CD14-positive monocyte (primary cell): ENCODE results near the gene POU2F1. TPM values are rescaled to one million over a fixed set of nuclear protein-coding genes. Genes with fewer than 3 reads are reported as not detected.

ENCODE experiments used
- DNase-seq, 3 donors: peaks; one replicate each; pipeline ENCODE4 v3.0.0-alpha.2; 2011 to 2022
- H2AFZ ChIP-seq: 2 replicates; pipeline ENCODE4 v1.6.0; 2012; ENCODE audit warnings: mild to moderate bottlenecking, low read depth, low read length, inconsistent platforms; ENCODE audit not compliant: insufficient read depth, poor library complexity, severe bottlenecking
- H3K27ac ChIP-seq, 2 donors: 1 replicate in 1 of 2; 2 replicates in 1 of 2; pipeline ENCODE4 v1.5.1; 2012 to 2013; ENCODE audit warnings: low read length in 2 of 2, control low read depth in 1 of 2, inconsistent platforms in 1 of 2, low read depth in 1 of 2, mild to moderate bottlenecking in 1 of 2
- H3K27me3 ChIP-seq, 2 donors: one replicate each; pipeline versions ENCODE4 v1.6.0 to v1.6.1; 2011 to 2013; ENCODE audit warnings: low read length in 2 of 2; ENCODE audit not compliant: control insufficient read depth in 2 of 2, insufficient read depth in 2 of 2
- H3K36me3 ChIP-seq, 2 donors: replicated peaks in 1 of 2; 1 replicate in 1 of 2; 2 replicates in 1 of 2; pipeline versions ENCODE4 v1.5.1 to v1.6.1; 2012 to 2013; ENCODE audit warnings: low read length in 2 of 2, control low read depth in 1 of 2, inconsistent platforms in 1 of 2, mild to moderate bottlenecking in 1 of 2; ENCODE audit not compliant: insufficient read depth in 2 of 2, control insufficient read depth in 1 of 2
- H3K4me1 ChIP-seq, 2 donors: 1 replicate in 1 of 2; 2 replicates in 1 of 2; pipeline versions ENCODE4 v1.5.1 to v1.6.1; 2012 to 2013; ENCODE audit warnings: low read length in 2 of 2, control low read depth in 1 of 2, inconsistent platforms in 1 of 2, mild to moderate bottlenecking in 1 of 2, moderate library complexity in 1 of 2; ENCODE audit not compliant: insufficient read depth in 2 of 2, control insufficient read depth in 1 of 2
- H3K4me2 ChIP-seq: replicated peaks from 2 replicates; pipeline ENCODE3; 2012; ENCODE audit warnings: low read length, moderate library complexity, mild to moderate bottlenecking; ENCODE audit not compliant: poor library complexity, severe bottlenecking; ENCODE audit errors: extremely low read depth
- H3K4me3 ChIP-seq, 3 experiments: fragments of 200-600 bp in 1 of 3; sonication (generic) in 1 of 3; replicated peaks in 1 of 3; 1 replicate in 2 of 3; 2 replicates in 1 of 3; pipeline ENCODE4 v1.5.1; 2011 to 2013; ENCODE audit warnings: low read length in 3 of 3, mild to moderate bottlenecking in 3 of 3, control low read depth in 2 of 3, low read depth in 2 of 3, inconsistent platforms in 1 of 3, moderate library complexity in 1 of 3
- H3K79me2 ChIP-seq: 2 replicates; pipeline ENCODE4 v1.6.0; 2012; ENCODE audit warnings: mild to moderate bottlenecking, control low read depth, inconsistent platforms, low read length, moderate library complexity; ENCODE audit not compliant: insufficient read depth
- H3K9ac ChIP-seq: 2 replicates; pipeline ENCODE4 v1.6.0; 2017; ENCODE audit warnings: low read length, mild to moderate bottlenecking; ENCODE audit not compliant: insufficient read depth, poor library complexity, severe bottlenecking
- H3K9me3 ChIP-seq, 2 donors: replicated peaks in 1 of 2; 1 replicate in 1 of 2; 2 replicates in 1 of 2; pipeline versions ENCODE4 v1.5.1 to v1.6.1; 2012 to 2013; ENCODE audit warnings: low read length in 2 of 2, control low read depth in 1 of 2; ENCODE audit not compliant: control insufficient read depth in 1 of 2, insufficient read depth in 1 of 2
- H4K20me1 ChIP-seq: 2 replicates; pipeline ENCODE4 v1.6.0; 2012; ENCODE audit warnings: mild to moderate bottlenecking, low read length, control low read depth, moderate library complexity; ENCODE audit not compliant: insufficient read depth
- H3K27ac Mint-ChIP-seq, 7 donors: one replicate each; pipeline ENCODE4 v1.8.0; 2020; ENCODE audit warnings: mild to moderate bottlenecking in 7 of 7, mixed read lengths in 7 of 7, moderate library complexity in 6 of 7, inconsistent platforms in 2 of 7
- H3K27me3 Mint-ChIP-seq, 3 donors: one replicate each; pipeline ENCODE4 v1.8.0; 2021 to 2022; ENCODE audit warnings: low read depth in 3 of 3, mild to moderate bottlenecking in 3 of 3, mixed read lengths in 3 of 3, moderate library complexity in 3 of 3, inconsistent platforms in 1 of 3
- H3K36me3 Mint-ChIP-seq, 2 donors: one replicate each; pipeline ENCODE4 v1.8.0; 2020; ENCODE audit warnings: mixed read lengths in 2 of 2, inconsistent platforms in 1 of 2, mild to moderate bottlenecking in 1 of 2
- H3K4me1 Mint-ChIP-seq: one replicate; pipeline ENCODE4 v1.8.0; 2020; ENCODE audit warnings: mild to moderate bottlenecking, mixed read lengths
- H3K4me3 Mint-ChIP-seq, 2 donors: one replicate each; pipeline ENCODE4 v1.8.0; 2020; ENCODE audit warnings: mild to moderate bottlenecking in 2 of 2, mixed read lengths in 2 of 2, moderate library complexity in 1 of 2
- H3K9me3 Mint-ChIP-seq, 7 donors: one replicate each; pipeline ENCODE4 v1.8.0; 2020 to 2022; ENCODE audit warnings: mixed read lengths in 7 of 7, mild to moderate bottlenecking in 6 of 7, moderate library complexity in 6 of 7, inconsistent platforms in 2 of 7
- CTCF ChIP-seq: fragments of 200-600 bp; IDR thresholded peaks from one replicate; pipeline ENCODE4 v1.8.0; 2022; ENCODE audit warnings: antibody characterized with exemption, mild to moderate bottlenecking
- WGBS: methylation state at CpG from one replicate; pipeline ENCODE4 v1.1.5; 2013; ENCODE audit warnings: missing lambda C conversion rate; ENCODE audit not compliant: insufficient coverage; 5-methylcytosine and 5-hydroxymethylcytosine counted together
- intact Hi-C, 2 donors: fragments of 100-400 bp; cut with micrococcal nuclease; formaldehyde crosslinking; loops; one replicate each; pipeline versions ENCODE4 v1.15.0 to v1.15.1; 2023
- polyA plus RNA-seq, 3 donors: library from polyadenylated mRNA; depleted of rRNA in 1 of 3; unstranded in 2 of 3; stranded (reverse) in 1 of 3; fragments of 300-500 nt in 2 of 3; fragments of >200 nt in 1 of 3; fragmentation: Illumina TruSeq in 2 of 3; gene quantifications; 1 replicate in 2 of 3; 2 replicates in 1 of 3; pipeline ENCODE4 v1.2.3, GENCODE V29; 2012 to 2021

The POU2F1 gene
- polyA plus RNA-seq, 3 donors: 2.3 to 4.2 (median 3.9) TPM

- Mint-ChIP-seq H3K4me1 (no peaks in the 10 kb centered on the region), H3K36me3 (no peaks in the 10 kb centered on the region), H3K27ac (no peak overlapping the region), H3K9me3 (peaks cover 2 to 6% (median 3%) of the 10 kb centered on the region in 7 donors), H3K4me3 (no peak overlapping the region), H3K27me3 (peaks cover 1 to 6% (median 2%) of the 10 kb centered on the region in 3 donors)
- Histone ChIP-seq H3K36me3 (no peaks in the 10 kb centered on the region), H3K9ac (no peak overlapping the region), H3K9me3 (no peaks in the 10 kb centered on the region), H3K27ac (no peak overlapping the region), H3K79me2 (no peaks in the 10 kb centered on the region), H4K20me1 (no peaks in the 10 kb centered on the region), H3K4me2 (no peak overlapping the region), H3K4me3 (no peak overlapping the region), H3K4me1 (no peaks in the 10 kb centered on the region), H3K27me3 (no peaks in the 10 kb centered on the region), H2AFZ (no peak overlapping the region)
- DNase-seq: no peak
- no peak for TF ChIP-seq CTCF
- intact Hi-C loops: no loop called here
- WGBS: no CpG with 5 or more reads among the region's 3 CpGs
Measured at GRCh38 chr1:167194182-167194581, 26.5 kb upstream of the POU2F1 start.

GRCh38 chr1:167196166-167196565 lies 24.5 kb upstream of the POU2F1 start:
- H3K4me1 Mint-ChIP-seq: no peaks in the 10 kb centered on the region
- no peaks in the 10 kb centered on the region for H3K27me3 ChIP-seq
- TF ChIP-seq CTCF: no peak
- no peak overlapping the region for H2AFZ ChIP-seq
- no peaks in the 10 kb centered on the region for H3K36me3 Mint-ChIP-seq
- no peak overlapping the region for H3K27ac Mint-ChIP-seq
- H3K4me1 ChIP-seq: no peaks in the 10 kb centered on the region
- H3K9me3 Mint-ChIP-seq: peaks cover 0 to 3% (median 2%) of the 10 kb centered on the region in 7 donors
- no peak overlapping the region for H3K9ac ChIP-seq
- H3K4me3 ChIP-seq: no peak overlapping the region
- H4K20me1 ChIP-seq: no peaks in the 10 kb centered on the region
- intact Hi-C loops: no loop called here
- no peaks in the 10 kb centered on the region for H3K9me3 ChIP-seq
- H3K27ac ChIP-seq: no peak overlapping the region
- DNase-seq: no peak
- peaks cover 1 to 6% (median 1%) of the 10 kb centered on the region in 3 donors for H3K27me3 Mint-ChIP-seq
- H3K4me2 ChIP-seq: no peak overlapping the region
- no peak overlapping the region for H3K4me3 Mint-ChIP-seq
- H3K79me2 ChIP-seq: no peaks in the 10 kb centered on the region
- no peaks in the 10 kb centered on the region for H3K36me3 ChIP-seq
